Spleen (tissue), 11 donors: ENCODE measurements around the gene AFTPH. TPM values are rescaled to one million over a fixed set of nuclear protein-coding genes. Genes with fewer than 3 reads are reported as not detected.

Experiments
- DNase-seq: peaks from one replicate; pipeline ENCODE4 v3.0.0-alpha.2; 2020
- H3K27ac ChIP-seq, 8 donors: fragments of 200-600 bp; sonication (generic) in 7 of 8; 1 replicate in 4 of 8; 2 replicates in 4 of 8; pipeline versions ENCODE4 v1.5.0 to v1.8.0; 2016 to 2021; ENCODE audit warnings: inconsistent platforms in 4 of 8, mild to moderate bottlenecking in 4 of 8, moderate library complexity in 1 of 8
- H3K27me3 ChIP-seq, 7 donors: fragments of 200-600 bp; sonication (generic) in 6 of 7; replicated peaks in 1 of 7; 1 replicate in 4 of 7; 2 replicates in 3 of 7; pipeline versions ENCODE4 v1.5.0 to v1.8.0; 2016 to 2021; ENCODE audit warnings: inconsistent platforms in 3 of 7, mild to moderate bottlenecking in 1 of 7
- H3K36me3 ChIP-seq, 6 donors: fragments of 200-600 bp; sonication (generic) in 5 of 6; 1 replicate in 4 of 6; 2 replicates in 2 of 6; pipeline versions ENCODE4 v1.5.0 to v1.8.0; 2016 to 2021; ENCODE audit warnings: inconsistent platforms in 2 of 6
- H3K4me1 ChIP-seq, 6 donors: fragments of 200-600 bp; sonication (generic) in 5 of 6; 1 replicate in 3 of 6; 2 replicates in 3 of 6; pipeline versions ENCODE4 v1.5.0 to v1.8.0; 2016 to 2021; ENCODE audit warnings: inconsistent platforms in 3 of 6
- H3K4me3 ChIP-seq, 8 donors: fragments of 200-600 bp; sonication (generic) in 7 of 8; 1 replicate in 4 of 8; 2 replicates in 4 of 8; pipeline versions ENCODE4 v1.5.0 to v1.8.0; 2016 to 2021; ENCODE audit warnings: inconsistent platforms in 4 of 8, mild to moderate bottlenecking in 4 of 8, moderate library complexity in 2 of 8
- H3K9me3 ChIP-seq, 8 donors: fragments of 200-600 bp; sonication (generic) in 7 of 8; 1 replicate in 4 of 8; 2 replicates in 4 of 8; pipeline versions ENCODE4 v1.5.0 to v1.8.0; 2016 to 2021; ENCODE audit warnings: inconsistent platforms in 4 of 8
- POLR2A ChIP-seq, 3 donors: fragments of 450-650 bp; IDR thresholded peaks; one replicate each; pipeline ENCODE4 v1.5.1; 2017; ENCODE audit warnings: antibody characterized with exemption in 3 of 3, mild to moderate bottlenecking in 1 of 3
- POLR2AphosphoS5 ChIP-seq, 3 donors: sonication (generic); formaldehyde crosslinking; IDR thresholded peaks; one replicate each; pipeline ENCODE4 v1.5.1; 2017; ENCODE audit warnings: antibody characterized with exemption in 3 of 3
- WGBS, 5 donors: extraction: QIAGEN DNeasy Blood & Tissue Kit in 3 of 5; methylation state at CpG; one replicate each; pipeline versions ENCODE4 v1.1.5 to v1.1.7; 2013 to 2018; 5-methylcytosine and 5-hydroxymethylcytosine counted together
- intact Hi-C: fragments of 100-400 bp; cut with DNase I; formaldehyde crosslinking; loops from one replicate; pipeline ENCODE4 v1.15.0; 2023; ENCODE audit warnings: low total_unique reads
- polyA plus RNA-seq, 3 donors: library from polyadenylated mRNA; stranded (reverse); fragments of 200-250 nt; gene quantifications; one replicate each; pipeline ENCODE4 v1.2.1, GENCODE V29; 2013
- total RNA-seq, 7 donors: library from RNA; depleted of rRNA in 3 of 7; stranded (reverse); fragments of >200 nt in 3 of 7; fragmentation: NEBNext Ultra II Directional in 4 of 7; extraction: Animal tissue kit (Norgen Biotek cat#: 25700) in 4 of 7; gene quantifications; one replicate each; pipeline versions ENCODE4 v1.1.0 to v1.2.1, GENCODE V29; 2016 to 2021
- TF ChIP-seq, protein P1 (sequence below), 11 experiments: fragments of 200-600 bp in 7 of 11; fragments of 450-650 bp in 4 of 11; sonication (generic) in 4 of 11; IDR thresholded peaks in 8 of 11; conservative IDR thresholded peaks in 3 of 11; 1 replicate in 7 of 11; 2 replicates in 4 of 11; pipeline versions ENCODE4 v1.4.0 to v1.8.0; 2016 to 2021; ENCODE audit warnings: antibody characterized with exemption in 11 of 11, inconsistent platforms in 4 of 11, mild to moderate bottlenecking in 1 of 11
- donor health status: healthy with polysubstance abuse.
- donor health status: DM: no; HTN: no; CAD: no; lungs with moderate emphysema.
- donor health status: DM: no; HTN: no; CAD: no.
- donor health status: Bipolar disorder and iron deficiency.
- donor health status: healthy.
- donor health status: DM: no; HTN: no; CAD: no.
- donor health status: DM: yes; HTN: yes; CAD: no.

Gene AFTPH
- total and polyA plus RNA-seq, 10 donors, result 36.9 to 71.1 (median 49.9) TPM

DNA sequence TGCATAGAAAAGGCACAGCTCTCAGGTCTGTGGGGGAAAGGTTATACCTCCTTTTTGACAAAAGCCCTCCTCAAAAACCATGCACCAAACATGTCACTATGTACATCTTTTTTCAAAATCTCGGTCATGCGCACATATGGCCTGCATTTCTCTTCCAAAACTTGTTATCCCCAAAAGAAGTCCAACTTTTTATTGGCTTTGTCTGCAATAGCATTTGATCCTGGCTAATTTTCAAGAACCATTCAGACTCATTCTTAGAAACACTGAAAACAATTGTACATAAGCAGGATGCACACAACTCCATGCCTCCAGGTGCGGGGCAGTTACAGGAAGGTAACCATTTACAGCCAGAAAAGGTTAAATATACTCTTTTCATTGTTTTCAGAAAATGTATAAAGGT lies 107.6 kb downstream of the AFTPH start:
- Histone ChIP-seq H3K4me1 (peaks cover 21 to 75% (median 55%) of the 10 kb centered on the region in 6 donors), H3K27ac (peak overlapping the region in 1 of 8 donors; percentile 9), H3K27me3 (no peaks in the 10 kb centered on the region), H3K36me3 (peaks cover 4 to 66% (median 44%) of the 10 kb centered on the region in 6 donors), H3K4me3 (no peak overlapping the region), H3K9me3 (no peaks in the 10 kb centered on the region)
- intact Hi-C loops, result no loop called here
- TF ChIP-seq POLR2AphosphoS5 (IDR thresholded peaks at IDR 0.05) (no peak), POLR2A (IDR thresholded peaks at IDR 0.05) (no peak)
- TF ChIP-seq, protein P1, sequence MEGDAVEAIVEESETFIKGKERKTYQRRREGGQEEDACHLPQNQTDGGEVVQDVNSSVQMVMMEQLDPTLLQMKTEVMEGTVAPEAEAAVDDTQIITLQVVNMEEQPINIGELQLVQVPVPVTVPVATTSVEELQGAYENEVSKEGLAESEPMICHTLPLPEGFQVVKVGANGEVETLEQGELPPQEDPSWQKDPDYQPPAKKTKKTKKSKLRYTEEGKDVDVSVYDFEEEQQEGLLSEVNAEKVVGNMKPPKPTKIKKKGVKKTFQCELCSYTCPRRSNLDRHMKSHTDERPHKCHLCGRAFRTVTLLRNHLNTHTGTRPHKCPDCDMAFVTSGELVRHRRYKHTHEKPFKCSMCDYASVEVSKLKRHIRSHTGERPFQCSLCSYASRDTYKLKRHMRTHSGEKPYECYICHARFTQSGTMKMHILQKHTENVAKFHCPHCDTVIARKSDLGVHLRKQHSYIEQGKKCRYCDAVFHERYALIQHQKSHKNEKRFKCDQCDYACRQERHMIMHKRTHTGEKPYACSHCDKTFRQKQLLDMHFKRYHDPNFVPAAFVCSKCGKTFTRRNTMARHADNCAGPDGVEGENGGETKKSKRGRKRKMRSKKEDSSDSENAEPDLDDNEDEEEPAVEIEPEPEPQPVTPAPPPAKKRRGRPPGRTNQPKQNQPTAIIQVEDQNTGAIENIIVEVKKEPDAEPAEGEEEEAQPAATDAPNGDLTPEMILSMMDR (IDR thresholded peaks at IDR 0.05 in 8 of 11, conservative IDR thresholded peaks at IDR 0.05 in 3 of 11), result no peak
- 93 to 97% (median 96%) methylated on average over 3 of the region's 3 CpGs for WGBS, 5 donors
- DNase-seq, result no peak

GRCh38 chr2:64632835-64633819 lies 109.0 kb downstream of the AFTPH start:
- H3K4me1 ChIP-seq, result peaks cover 31 to 76% (median 61%) of the 10 kb centered on the region in 6 donors
- H3K4me3 ChIP-seq, result no peak overlapping the region
- intact Hi-C loops, result no loop called here
- H3K36me3 ChIP-seq, result peaks cover 4 to 66% (median 44%) of the 10 kb centered on the region in 6 donors
- H3K27ac ChIP-seq, result peak overlapping the region in 1 of 8 donors; percentile 48
- TF ChIP-seq, protein P1 (IDR thresholded peaks at IDR 0.05 in 8 of 11, conservative IDR thresholded peaks at IDR 0.05 in 3 of 11), result no peak
- TF ChIP-seq POLR2AphosphoS5 (IDR thresholded peaks at IDR 0.05), result peak in 1 of 3 donors; percentile 6
- no peak for DNase-seq
- no peaks in the 10 kb centered on the region for H3K27me3 ChIP-seq
- 77 to 92% (median 88%) methylated on average over 9 of the region's 9 CpGs for WGBS, 5 donors
- H3K9me3 ChIP-seq, result no peaks in the 10 kb centered on the region

GRCh38 chr2:64634345-64635267 lies 110.5 kb downstream of the AFTPH start:
- TF ChIP-seq, protein P1 (IDR thresholded peaks at IDR 0.05 in 8 of 11, conservative IDR thresholded peaks at IDR 0.05 in 3 of 11), result no peak
- TF ChIP-seq POLR2AphosphoS5 (IDR thresholded peaks at IDR 0.05), result peak in 1 of 3 donors; percentile 42
- TF ChIP-seq POLR2A (IDR thresholded peaks at IDR 0.05), result no peak
- peaks cover 4 to 66% (median 44%) of the 10 kb centered on the region in 6 donors for H3K36me3 ChIP-seq
- peaks cover 43 to 76% (median 63%) of the 10 kb centered on the region in 6 donors for H3K4me1 ChIP-seq
- no peaks in the 10 kb centered on the region for H3K9me3 ChIP-seq
- intact Hi-C loops, result no loop called here
- no peaks in the 10 kb centered on the region for H3K27me3 ChIP-seq
- no peak for DNase-seq
- WGBS, 5 donors, result 64 to 79% (median 73%) methylated on average over 11 of the region's 11 CpGs
- no peak overlapping the region for H3K4me3 ChIP-seq
- H3K27ac ChIP-seq, result peak overlapping the region in 3 of 8 donors; percentile 19 to 43 (median 39)
